Endothelial cell of umbilical vein (primary cell): ENCODE results near the gene AMZ1. TPM values are rescaled to one million over a fixed set of nuclear protein-coding genes. Genes with fewer than 3 reads are reported as not detected.

Source experiments
- BruUV-seq: library from RNA; stranded (reverse); fragments of 400-500 nt; replicated peaks from 2 replicates; lab custom pipeline; 2021; lab: Mats Ljungman, UMichigan
- CTCF ChIA-PET: fragments of 300-600, 350-600 bp; sonication (Branson Sonifier 250); formaldehyde crosslinking; loops from one replicate; lab custom pipeline; 2021; ENCODE audit warnings: antibody characterized with exemption, inconsistent platforms; lab: Charles Lee
- POLR2A ChIA-PET: fragments of 300-600, 350-600 bp; sonication (Branson Sonifier 250); formaldehyde crosslinking; loops from one replicate; lab custom pipeline; 2021; ENCODE audit warnings: antibody characterized with exemption, inconsistent platforms; lab: Charles Lee
- DNase-seq: peaks from one replicate; pipeline ENCODE4 v3.0.0-alpha.2; 2011; ENCODE audit warnings: low read depth, low spot score
- FAIRE-seq: peaks from 2 replicates; lab custom pipeline; 2011; peaks lifted over from hg19 to GRCh38; lab: Jason Lieb, UNC
- H2AFZ ChIP-seq: 2 replicates; pipeline ENCODE4 v1.6.0; 2012; ENCODE audit warnings: low read depth, low read length, control low read depth, inconsistent platforms
- H3K27ac ChIP-seq: 2 replicates; pipeline ENCODE4 v1.5.1; 2011; ENCODE audit warnings: low read depth, mild to moderate bottlenecking, control low read depth, low read length, moderate library complexity; ENCODE audit not compliant: insufficient read depth
- H3K27me3 ChIP-seq, 2 experiments: 2 replicates each; pipeline versions ENCODE4 v1.6.0 to v1.6.1; 2011; ENCODE audit warnings: low read length in 2 of 2, mixed read lengths in 1 of 2; ENCODE audit not compliant: control insufficient read depth in 2 of 2, insufficient read depth in 2 of 2
- H3K36me3 ChIP-seq, 2 experiments: 2 replicates in 1 of 2; 3 replicates in 1 of 2; pipeline ENCODE4 v1.5.1; 2011; ENCODE audit warnings: low read length in 2 of 2, mild to moderate bottlenecking in 1 of 2, moderate library complexity in 1 of 2; ENCODE audit not compliant: control insufficient read depth in 2 of 2, insufficient read depth in 2 of 2; ENCODE audit errors: extremely low read depth in 1 of 2
- H3K4me1 ChIP-seq: 3 replicates; pipeline ENCODE4 v1.5.1; 2011; ENCODE audit warnings: mild to moderate bottlenecking, low read length; ENCODE audit not compliant: control insufficient read depth, insufficient read depth; ENCODE audit errors: extremely low read depth
- H3K4me2 ChIP-seq: 2 replicates; pipeline ENCODE4 v1.6.1; 2011; ENCODE audit warnings: low read length, control low read depth, mixed read lengths; ENCODE audit not compliant: insufficient read depth
- H3K4me3 ChIP-seq, 3 experiments: fragments of 200-600 bp in 1 of 3; sonication (generic), shearing (Covaris generic) in 1 of 3; replicated peaks in 1 of 3; 2 replicates each; pipeline ENCODE4 v1.5.1; 2011 to 2016; ENCODE audit warnings: control low read depth in 3 of 3, low read length in 3 of 3, mild to moderate bottlenecking in 2 of 3, inconsistent platforms in 1 of 3, low read depth in 1 of 3, moderate library complexity in 1 of 3; ENCODE audit not compliant: insufficient read depth in 1 of 3
- H3K79me2 ChIP-seq: 2 replicates; pipeline ENCODE4 v1.6.0; 2012; ENCODE audit warnings: low read length, inconsistent platforms; ENCODE audit not compliant: control insufficient read depth, insufficient read depth
- H3K9ac ChIP-seq: replicated peaks from 2 replicates; pipeline ENCODE3; 2011; ENCODE audit warnings: low read length, control low read depth; ENCODE audit not compliant: insufficient read depth; ENCODE audit errors: extremely low read depth
- H3K9me1 ChIP-seq: replicated peaks from 3 replicates; pipeline ENCODE4 v1.6.0; 2011; ENCODE audit warnings: mild to moderate bottlenecking, low read length; ENCODE audit not compliant: control insufficient read depth, insufficient read depth; ENCODE audit errors: extremely low read depth
- H3K9me3 ChIP-seq: replicated peaks from 2 replicates; pipeline ENCODE4 v1.5.1; 2012; ENCODE audit warnings: low read length, inconsistent platforms; ENCODE audit not compliant: control insufficient read depth, insufficient read depth
- H4K20me1 ChIP-seq: replicated peaks from 2 replicates; pipeline ENCODE3; 2011; ENCODE audit warnings: mild to moderate bottlenecking, low read length; ENCODE audit not compliant: control insufficient read depth, insufficient read depth; ENCODE audit errors: extremely low read depth
- EZH2 ChIP-seq: IDR thresholded peaks from 2 replicates; pipeline ENCODE4 v1.6.1; 2012; ENCODE audit warnings: borderline replicate concordance, low read depth, mild to moderate bottlenecking, moderate library complexity, low read length, inconsistent platforms; ENCODE audit not compliant: severe bottlenecking
- FOS ChIP-seq: IDR thresholded peaks from 2 replicates; pipeline ENCODE4 v1.6.1; 2011; ENCODE audit warnings: mild to moderate bottlenecking, low read length, moderate library complexity, borderline replicate concordance; ENCODE audit not compliant: insufficient read depth
- GATA2 ChIP-seq: IDR thresholded peaks from 2 replicates; pipeline ENCODE4 v1.7.0; 2011; ENCODE audit warnings: low read depth, mild to moderate bottlenecking, moderate library complexity, mixed read lengths, low read length; ENCODE audit not compliant: insufficient read length, insufficient read depth
- JUN ChIP-seq: IDR thresholded peaks from 2 replicates; pipeline ENCODE4 v1.6.1; 2011; ENCODE audit warnings: borderline replicate concordance, low read depth; ENCODE audit not compliant: insufficient read length, insufficient read depth
- MAX ChIP-seq: IDR thresholded peaks from 2 replicates; pipeline ENCODE4 v1.6.1; 2011; ENCODE audit not compliant: insufficient read depth, insufficient read length
- MYC ChIP-seq: IDR thresholded peaks from one replicate; pipeline ENCODE4 v1.6.1; 2011; ENCODE audit warnings: mild to moderate bottlenecking, low read depth, low read length
- POLR2A ChIP-seq: IDR thresholded peaks from 2 replicates; pipeline ENCODE4 v1.6.1; 2012; ENCODE audit warnings: low read depth, mild to moderate bottlenecking, control low read depth, low read length
- POLR2AphosphoS5 ChIP-seq: IDR thresholded peaks from 2 replicates; pipeline ENCODE4 v1.6.1; 2012; ENCODE audit warnings: low read depth, mild to moderate bottlenecking, control low read depth, low read length, moderate library complexity; ENCODE audit not compliant: insufficient read depth
- dilution Hi-C: fragments of 300-500 bp; cut with MboI; formaldehyde crosslinking; loops from one replicate; pipeline ENCODE4 v1.15.0; 2019; ENCODE audit warnings: low sequenced_read_pairs; ENCODE audit not compliant: extremely low pct_ligation_motif_present
- intact Hi-C: fragments of 100-400 bp; cut with micrococcal nuclease; formaldehyde crosslinking; loops from one replicate; pipeline ENCODE4 v1.10.0; 2022
- polyA plus RNA-seq, 4 experiments: library from polyadenylated mRNA; depleted of rRNA in 3 of 4; stranded (reverse) in 3 of 4; unstranded in 1 of 4; fragments of >200 nt; gene quantifications; 2 replicates each; pipeline versions ENCODE4 v1.2.1 to v1.2.3, GENCODE V29; 2011 to 2012; ENCODE audit warnings: missing spikeins in 1 of 4
- total RNA-seq: library from RNA; stranded (reverse); gene quantifications from 2 replicates; pipeline ENCODE4 v1.2.3, GENCODE V29; 2021
- TF ChIP-seq, protein P1 (sequence below), 2 donors: IDR thresholded peaks; 1 replicate in 1 of 2; 2 replicates in 1 of 2; pipeline ENCODE4 v1.5.1; 2011; ENCODE audit warnings: low read length in 2 of 2, mild to moderate bottlenecking in 2 of 2, moderate library complexity in 2 of 2, control low read depth in 1 of 2, inconsistent platforms in 1 of 2, low read depth in 1 of 2; ENCODE audit not compliant: insufficient read depth in 1 of 2; ENCODE audit errors: extremely low read depth in 1 of 2

Gene AMZ1
- total and polyA plus RNA-seq, 2 donors (not counting 3 experiments of a cell fraction or from before 2014, with no cell fraction given), result not detected

GRCh38 chr7:2705371-2706096, 17.5 kb downstream of the AMZ1 start:
- intact Hi-C loops (no loop called here), dilution Hi-C loops (no loop called here)
- H3K9me1 ChIP-seq, result no peaks in the 10 kb centered on the region
- no peak overlapping the region for H3K9ac ChIP-seq
- CTCF ChIA-PET, result interaction anchor here (0.7 to 1.3 kb wide), 3 partner anchors 15 to 237 kb away, joined by 3 to 7 read pairs (median 3); no protein-coding TSS in a partner anchor
- no peaks in the 10 kb centered on the region for H4K20me1 ChIP-seq
- POLR2A ChIA-PET, result no interaction called here
- no peak overlapping the region for H3K27ac ChIP-seq
- FAIRE-seq, result no peak
- H3K4me3 ChIP-seq, result no peak overlapping the region
- no peak overlapping the region for H3K4me2 ChIP-seq
- no peaks in the 10 kb centered on the region for H3K27me3 ChIP-seq
- no peak overlapping the region for H2AFZ ChIP-seq
- no peaks in the 10 kb centered on the region for H3K4me1 ChIP-seq
- no peaks in the 10 kb centered on the region for H3K36me3 ChIP-seq
- no TSS peak for BruUV-seq
- H3K79me2 ChIP-seq, result no peaks in the 10 kb centered on the region
- no peak for DNase-seq
- no peaks in the 10 kb centered on the region for H3K9me3 ChIP-seq
- TF ChIP-seq POLR2A (no peak), FOS (no peak), POLR2AphosphoS5 (no peak)

GRCh38 chr7:2706685-2707126, 18.7 kb downstream of the AMZ1 start:
- ChIA-PET POLR2A (no interaction called here), CTCF (interaction anchor here (0.7 to 1.4 kb wide), 5 partner anchors 10 to 238 kb away, joined by 3 to 7 read pairs (median 3); no protein-coding TSS in a partner anchor)
- H3K79me2 ChIP-seq, result no peaks in the 10 kb centered on the region
- intact Hi-C loops (no loop called here), dilution Hi-C loops (no loop called here)
- no peak overlapping the region for H3K4me3 ChIP-seq
- DNase-seq (no peak), FAIRE-seq (no peak)
- H3K4me1 ChIP-seq, result no peaks in the 10 kb centered on the region
- no peak overlapping the region for H3K4me2 ChIP-seq
- no peak overlapping the region for H3K27ac ChIP-seq
- no peaks in the 10 kb centered on the region for H3K27me3 ChIP-seq
- H3K9ac ChIP-seq, result no peak overlapping the region
- H2AFZ ChIP-seq, result no peak overlapping the region
- no peaks in the 10 kb centered on the region for H3K9me3 ChIP-seq
- no peaks in the 10 kb centered on the region for H3K36me3 ChIP-seq
- TF ChIP-seq FOS, result no peak
- TF ChIP-seq MYC, result no peak
- TF ChIP-seq, protein P1, sequence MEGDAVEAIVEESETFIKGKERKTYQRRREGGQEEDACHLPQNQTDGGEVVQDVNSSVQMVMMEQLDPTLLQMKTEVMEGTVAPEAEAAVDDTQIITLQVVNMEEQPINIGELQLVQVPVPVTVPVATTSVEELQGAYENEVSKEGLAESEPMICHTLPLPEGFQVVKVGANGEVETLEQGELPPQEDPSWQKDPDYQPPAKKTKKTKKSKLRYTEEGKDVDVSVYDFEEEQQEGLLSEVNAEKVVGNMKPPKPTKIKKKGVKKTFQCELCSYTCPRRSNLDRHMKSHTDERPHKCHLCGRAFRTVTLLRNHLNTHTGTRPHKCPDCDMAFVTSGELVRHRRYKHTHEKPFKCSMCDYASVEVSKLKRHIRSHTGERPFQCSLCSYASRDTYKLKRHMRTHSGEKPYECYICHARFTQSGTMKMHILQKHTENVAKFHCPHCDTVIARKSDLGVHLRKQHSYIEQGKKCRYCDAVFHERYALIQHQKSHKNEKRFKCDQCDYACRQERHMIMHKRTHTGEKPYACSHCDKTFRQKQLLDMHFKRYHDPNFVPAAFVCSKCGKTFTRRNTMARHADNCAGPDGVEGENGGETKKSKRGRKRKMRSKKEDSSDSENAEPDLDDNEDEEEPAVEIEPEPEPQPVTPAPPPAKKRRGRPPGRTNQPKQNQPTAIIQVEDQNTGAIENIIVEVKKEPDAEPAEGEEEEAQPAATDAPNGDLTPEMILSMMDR (IDR thresholded peaks at IDR 0.05; ENCODE audit: extremely low read depth in 1 of 2, insufficient read depth in 1 of 2, low read depth in 1 of 2, low read length in 2 of 2), result no peak
- TF ChIP-seq EZH2, result no peak
- TF ChIP-seq POLR2AphosphoS5, result no peak
- TF ChIP-seq JUN, result no peak
- no peak for TF ChIP-seq MAX
- no peak for TF ChIP-seq POLR2A
- no peak for TF ChIP-seq GATA2
- no peaks in the 10 kb centered on the region for H3K9me1 ChIP-seq
- H4K20me1 ChIP-seq, result no peaks in the 10 kb centered on the region
- no TSS peak for BruUV-seq
